GM18517 (cell line): ENCODE measurements around the gene ABHD16A.

Source experiments
- ATAC-seq: cut with Tn5 transposase; IDR thresholded peaks from one replicate; pipeline ENCODE4 v1.9.1; 2021; ENCODE audit warnings: mild to moderate bottlenecking, moderate library complexity; ENCODE audit not compliant: unreplicated experiment

ABHD16A gene

GRCh38 chr6:31690231-31691077 lies 12.7 kb downstream of the ABHD16A start:
- ATAC-seq = no peak

- ATAC-seq = no peak
Observed at GRCh38 chr6:31689249-31690110, 13.6 kb downstream of the ABHD16A start.

GRCh38 chr6:31687860-31688693 lies 15.0 kb downstream of the ABHD16A start:
- no peak for ATAC-seq

GRCh38 chr6:31687321-31687720 lies 15.8 kb downstream of the ABHD16A start:
- no peak for ATAC-seq

- ATAC-seq = no peak
Observed at GRCh38 chr6:31686483-31686882, 16.6 kb downstream of the ABHD16A start.

- ATAC-seq = no peak
Observed at GRCh38 chr6:31683591-31683990, 19.5 kb downstream of the ABHD16A start.

GRCh38 chr6:31681135-31681671 lies 21.9 kb downstream of the ABHD16A start:
- no peak for ATAC-seq

- ATAC-seq = no peak
Observed at GRCh38 chr6:31680226-31681134, 22.6 kb downstream of the ABHD16A start, which contains the start of gene LY6G5C. LY6G5C (minus strand) TSS chr6:31681067; CDS start chr6:31680373, 694 bp downstream.

- ATAC-seq = no peak
Observed at GRCh38 chr6:31677955-31678354, 25.2 kb downstream of the ABHD16A start.

GRCh38 chr6:31676904-31677303 lies 26.2 kb downstream of the ABHD16A start:
- ATAC-seq = no peak

- no peak for ATAC-seq
Observed at GRCh38 chr6:31676322-31676903, 26.7 kb downstream of the ABHD16A start.

GRCh38 chr6:31669676-31670075 lies 33.4 kb downstream of the ABHD16A start, which contains the start of gene LY6G5B:
LY6G5B (plus strand) TSS chr6:31669976; CDS start chr6:31670951, 975 bp downstream.
- ATAC-seq = no peak

- no peak for ATAC-seq
Observed at GRCh38 chr6:31666337-31666965, 36.7 kb downstream of the ABHD16A start.

GRCh38 chr6:31665501-31666336 lies 37.4 kb downstream of the ABHD16A start, which contains the start of gene CSNK2B:
CSNK2B (plus strand) TSS chr6:31666080; CDS start chr6:31666832, 752 bp downstream.
- peak; percentile 81 for ATAC-seq

GRCh38 chr6:31664790-31665500 lies 38.2 kb downstream of the ABHD16A start, which contains the start of gene GPANK1:
GPANK1 (minus strand) TSS chr6:31664997; CDS start chr6:31664478, 519 bp downstream.
- ATAC-seq = peak; percentile 47

- ATAC-seq = no peak
Observed at GRCh38 chr6:31663961-31664789, 38.9 kb downstream of the ABHD16A start.
